ENCODE results near the gene PLSCR2. TPM values are rescaled to one million over a fixed set of nuclear protein-coding genes. Genes with fewer than 3 reads are reported as not detected.

PLSCR2 gene
- not detected for total RNA-seq
- polyA plus RNA-seq: not detected
- long read RNA-seq, donor 1: 0 reads
- long read RNA-seq, donor 2: 0 reads
- long read RNA-seq, donor 3: 0 reads

GRCh38 chr3:146469150-146470017 lies at the start of gene PLSCR2:
Gene PLSCR2, minus strand, starts transcription at chr3:146469561. Its CDS starts 9,657 bp downstream, at chr3:146459904.
- peak; percentile 74 to 97 (median 90) for ATAC-seq
- Histone ChIP-seq H3K27me3 (peaks cover 0 to 6% (median 0%) of the 10 kb centered on the region in 7 donors), H3K36me3 (no peaks in the 10 kb centered on the region), H3K4me1 (peaks cover 0 to 18% (median 9%) of the 10 kb centered on the region in 9 donors), H3K4me3 (peak within 1 kb of the TSS; percentile 44 to 68 (median 60)), H3K27ac (peak within 1 kb of the TSS in 8 of 10 donors; percentile 22 to 86 (median 48)), H3K9me3 (no peaks in the 10 kb centered on the region)
- DNase-seq: peak; percentile 53 to 63
- intact Hi-C loops (cut with DNase I): loop anchor here in 1 of 10 donors (10.0 kb wide), 1 partner anchor 75 kb away; the partner anchor contains the start of gene PLSCR1
- WGBS, 2 donors: 10 to 14% methylated on average over 51 of the region's 51 CpGs
- TF ChIP-seq CTCF (IDR thresholded peaks at IDR 0.05): no peak

- H3K36me3 ChIP-seq: peaks cover 0 to 100% (median 5%) of the 10 kb centered on the region in 9 donors
- peaks cover 0 to 17% (median 10%) of the 10 kb centered on the region in 9 donors for H3K4me1 ChIP-seq
- 54 to 64% methylated on average over 4 of the region's 4 CpGs for WGBS, 2 donors
- no peak for TF ChIP-seq CTCF (IDR thresholded peaks at IDR 0.05)
- H3K4me3 ChIP-seq: no peak overlapping the region
- H3K27ac ChIP-seq: peak overlapping the region in 1 of 10 donors; percentile 6
- ATAC-seq (peak in 6 of 8 donors; percentile 44 to 96 (median 54)), DNase-seq (no peak)
- no peaks in the 10 kb centered on the region for H3K9me3 ChIP-seq
- no peaks in the 10 kb centered on the region for H3K27me3 ChIP-seq
- intact Hi-C loops (cut with DNase I): no loop called here
These were observed 48.5 kb upstream of the PLSCR2 start for GRCh38 chr3:146517684-146518435.

GRCh38 chr3:146513386-146514051 lies 44.2 kb upstream of the PLSCR2 start:
- H3K27ac ChIP-seq: peak overlapping the region in 2 of 10 donors; percentile 6 to 30
- DNase-seq (no peak), ATAC-seq (no peak)
- intact Hi-C loops (cut with DNase I): no loop called here
- H3K27me3 ChIP-seq: no peaks in the 10 kb centered on the region
- 92 to 94% methylated on average over 2 of the region's 2 CpGs for WGBS, 2 donors
- peaks cover 0 to 72% (median 5%) of the 10 kb centered on the region in 9 donors for H3K36me3 ChIP-seq
- TF ChIP-seq CTCF (IDR thresholded peaks at IDR 0.05): no peak
- peaks cover 0 to 16% (median 10%) of the 10 kb centered on the region in 9 donors for H3K4me1 ChIP-seq
- H3K9me3 ChIP-seq: no peaks in the 10 kb centered on the region
- no peak overlapping the region for H3K4me3 ChIP-seq

Measured in heart right ventricle (tissue), 16 donors.